Renal pelvis (tissue), 4 donors: ENCODE results near the gene SNTG2. TPM values are rescaled to one million over a fixed set of nuclear protein-coding genes. Genes with fewer than 3 reads are reported as not detected.

ENCODE experiments used
- DNase-seq: peaks from one replicate; pipeline ENCODE4 v3.0.0-alpha.2; 2013
- polyA plus RNA-seq, 3 donors: library from polyadenylated mRNA; unstranded; fragments of 120-200 nt; gene quantifications; one replicate each; pipeline ENCODE4 v1.2.1, GENCODE V29; 2013; ENCODE audit not compliant: insufficient read length in 3 of 3

The SNTG2 gene
- polyA plus RNA-seq, 3 donors: 2.0 to 4.1 (median 3.7) TPM

- DNase-seq: no peak
These were observed 189.8 kb downstream of the SNTG2 start for GRCh38 chr2:1140389-1141003.

GRCh38 chr2:1141079-1141478 is 190.4 kb downstream of the SNTG2 start:
- DNase-seq: no peak

GRCh38 chr2:1143129-1143528 is 192.5 kb downstream of the SNTG2 start:
- DNase-seq: no peak

GRCh38 chr2:1147873-1148612 is 197.4 kb downstream of the SNTG2 start:
- no peak for DNase-seq

- DNase-seq: no peak
These were observed 200.3 kb downstream of the SNTG2 start for GRCh38 chr2:1150724-1151511.

- no peak for DNase-seq
These were observed 201.7 kb downstream of the SNTG2 start for GRCh38 chr2:1152375-1152774.

- no peak for DNase-seq
These were observed 203.3 kb downstream of the SNTG2 start for GRCh38 chr2:1153920-1154319.

GRCh38 chr2:1154710-1155594 is 204.3 kb downstream of the SNTG2 start:
- DNase-seq: no peak

- DNase-seq: no peak
These were observed 205.4 kb downstream of the SNTG2 start for GRCh38 chr2:1156059-1156458.

- peak; percentile 57 for DNase-seq
These were observed 205.9 kb downstream of the SNTG2 start for GRCh38 chr2:1156531-1156930.

GRCh38 chr2:1157107-1157506 is 206.5 kb downstream of the SNTG2 start:
- no peak for DNase-seq

GRCh38 chr2:1159013-1159412 is 208.4 kb downstream of the SNTG2 start:
- DNase-seq: no peak

GRCh38 chr2:1162246-1162645 is 211.6 kb downstream of the SNTG2 start:
- no peak for DNase-seq

GRCh38 chr2:1162768-1163584 is 212.3 kb downstream of the SNTG2 start:
- DNase-seq: peak; percentile 42

- no peak for DNase-seq
These were observed 216.3 kb downstream of the SNTG2 start for GRCh38 chr2:1166976-1167375.

GRCh38 chr2:1168846-1169245 is 218.2 kb downstream of the SNTG2 start:
- no peak for DNase-seq

GRCh38 chr2:1169291-1169949 is 218.8 kb downstream of the SNTG2 start:
- no peak for DNase-seq

GRCh38 chr2:1170241-1170640 is 219.6 kb downstream of the SNTG2 start:
- no peak for DNase-seq

- DNase-seq: no peak
These were observed 220.1 kb downstream of the SNTG2 start for GRCh38 chr2:1170711-1171110.

GRCh38 chr2:1173528-1173927 is 222.9 kb downstream of the SNTG2 start:
- DNase-seq: no peak
